H1 (cell line): ENCODE measurements around the gene SLC6A17. TPM values are rescaled to one million over a fixed set of nuclear protein-coding genes. Genes with fewer than 3 reads are reported as not detected.

Experiments
- CEBPB ChIP-seq: IDR thresholded peaks from 2 replicates; pipeline ENCODE4 v1.6.1; 2012; ENCODE audit warnings: low read depth, low read length
- CHD1 ChIP-seq: IDR thresholded peaks from 2 replicates; pipeline ENCODE4 v1.6.1; 2012; ENCODE audit warnings: low read depth, low read length, improper control_type of control experiment
- CHD2 ChIP-seq: IDR thresholded peaks from 2 replicates; pipeline ENCODE4 v1.6.1; 2012; ENCODE audit warnings: low read length, improper control_type of control experiment
- KDM5A ChIP-seq: fragments of 200-600 bp; IDR thresholded peaks from 2 replicates; pipeline ENCODE4 v1.7.1; 2012; ENCODE audit warnings: mild to moderate bottlenecking, low read length, inconsistent platforms, mixed read lengths
- NANOG ChIP-seq: IDR thresholded peaks from 2 replicates; pipeline ENCODE4 v1.6.1; 2011; ENCODE audit warnings: low read length, low read depth, mild to moderate bottlenecking, inconsistent platforms; ENCODE audit not compliant: insufficient read depth, poor library complexity, severe bottlenecking
- NRF1 ChIP-seq: IDR thresholded peaks from 2 replicates; pipeline ENCODE4 v1.6.1; 2011; ENCODE audit warnings: mild to moderate bottlenecking, low read depth, low read length, improper control_type of control experiment
- POLR2AphosphoS5 ChIP-seq: IDR thresholded peaks from 2 replicates; pipeline ENCODE4 v1.6.1; 2011; ENCODE audit warnings: low read depth, low read length
- POU5F1 ChIP-seq: IDR thresholded peaks from 2 replicates; pipeline ENCODE4 v1.6.1; 2011; ENCODE audit warnings: low read depth, mild to moderate bottlenecking, low read length, moderate library complexity
- RAD21 ChIP-seq, 2 experiments: IDR thresholded peaks in 1 of 2; conservative IDR thresholded peaks in 1 of 2; 2 replicates each; pipeline ENCODE4 v1.6.1; 2011; ENCODE audit warnings: low read depth in 2 of 2, low read length in 2 of 2, improper control_type of control experiment in 1 of 2, inconsistent platforms in 1 of 2, mild to moderate bottlenecking in 1 of 2, moderate library complexity in 1 of 2
- SRF ChIP-seq: IDR thresholded peaks from 2 replicates; pipeline ENCODE4 v1.6.1; 2011; ENCODE audit warnings: mild to moderate bottlenecking, low read depth, low read length, moderate library complexity
- TAF7 ChIP-seq: optimal IDR thresholded peaks from 2 replicates; pipeline ENCODE3; 2011; ENCODE audit warnings: low read depth, mild to moderate bottlenecking, inconsistent platforms, low read length, moderate library complexity, borderline replicate concordance
- ZNF274 ChIP-seq: IDR thresholded peaks from 2 replicates; pipeline ENCODE4 v1.7.0; 2012; ENCODE audit warnings: low read length, borderline replicate concordance; ENCODE audit errors: extremely low read depth
- polyA plus RNA-seq, 7 experiments: library from polyadenylated mRNA; depleted of rRNA in 3 of 7; stranded (reverse) in 5 of 7; unstranded in 2 of 7; fragments of >200 nt in 5 of 7; fragments of 200-250 nt in 2 of 7; gene quantifications; 1 replicate in 5 of 7; 2 replicates in 1 of 7; 4 replicates in 1 of 7; pipeline versions ENCODE4 v1.2.1 to v1.2.3, GENCODE V29; 2011 to 2013; ENCODE audit warnings: missing spikeins in 2 of 7, mixed read lengths in 2 of 7
- total RNA-seq: library from RNA; stranded (reverse); fragmentation: NEBNext Ultra II Directional; extraction: Animal tissue kit (Norgen Biotek cat#: 25700); gene quantifications from 2 replicates; pipeline ENCODE4 v1.2.1, GENCODE V29; 2021
- TF ChIP-seq, protein P1 (sequence below): fragments of 300-600 bp; sonication (generic); IDR thresholded peaks from 2 replicates; pipeline ENCODE4 v1.7.1; 2012; ENCODE audit warnings: low read length, moderate library complexity, mild to moderate bottlenecking, inconsistent platforms; ENCODE audit not compliant: insufficient replicate concordance

Gene SLC6A17
- total and polyA plus RNA-seq, 2 of the 8 experiments (the other 6 are each of a cell fraction or from before 2014, with no cell fraction given): 0.15 to 0.28 TPM

DNA sequence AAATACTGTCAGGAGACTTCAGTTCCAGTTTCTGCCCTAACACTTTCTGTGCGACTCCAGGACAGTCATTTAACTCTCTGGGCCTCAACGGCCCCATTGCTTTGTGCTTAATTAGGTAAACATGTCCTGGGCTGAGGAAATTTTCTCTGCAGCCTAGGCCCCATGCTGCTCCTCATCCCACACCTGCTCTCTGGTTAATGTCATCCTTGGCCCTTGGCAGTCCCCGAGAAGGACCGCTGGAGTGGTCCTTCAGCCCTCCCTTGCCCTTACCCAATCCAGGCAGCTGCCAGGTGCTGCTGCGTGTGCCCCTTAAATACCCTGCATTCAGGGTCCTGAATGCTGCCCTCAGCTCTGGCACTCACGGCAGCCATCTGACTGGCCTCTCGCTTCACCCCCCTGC lies 19.3 kb upstream of the SLC6A17 start (continued):
- TF ChIP-seq, protein P1, sequence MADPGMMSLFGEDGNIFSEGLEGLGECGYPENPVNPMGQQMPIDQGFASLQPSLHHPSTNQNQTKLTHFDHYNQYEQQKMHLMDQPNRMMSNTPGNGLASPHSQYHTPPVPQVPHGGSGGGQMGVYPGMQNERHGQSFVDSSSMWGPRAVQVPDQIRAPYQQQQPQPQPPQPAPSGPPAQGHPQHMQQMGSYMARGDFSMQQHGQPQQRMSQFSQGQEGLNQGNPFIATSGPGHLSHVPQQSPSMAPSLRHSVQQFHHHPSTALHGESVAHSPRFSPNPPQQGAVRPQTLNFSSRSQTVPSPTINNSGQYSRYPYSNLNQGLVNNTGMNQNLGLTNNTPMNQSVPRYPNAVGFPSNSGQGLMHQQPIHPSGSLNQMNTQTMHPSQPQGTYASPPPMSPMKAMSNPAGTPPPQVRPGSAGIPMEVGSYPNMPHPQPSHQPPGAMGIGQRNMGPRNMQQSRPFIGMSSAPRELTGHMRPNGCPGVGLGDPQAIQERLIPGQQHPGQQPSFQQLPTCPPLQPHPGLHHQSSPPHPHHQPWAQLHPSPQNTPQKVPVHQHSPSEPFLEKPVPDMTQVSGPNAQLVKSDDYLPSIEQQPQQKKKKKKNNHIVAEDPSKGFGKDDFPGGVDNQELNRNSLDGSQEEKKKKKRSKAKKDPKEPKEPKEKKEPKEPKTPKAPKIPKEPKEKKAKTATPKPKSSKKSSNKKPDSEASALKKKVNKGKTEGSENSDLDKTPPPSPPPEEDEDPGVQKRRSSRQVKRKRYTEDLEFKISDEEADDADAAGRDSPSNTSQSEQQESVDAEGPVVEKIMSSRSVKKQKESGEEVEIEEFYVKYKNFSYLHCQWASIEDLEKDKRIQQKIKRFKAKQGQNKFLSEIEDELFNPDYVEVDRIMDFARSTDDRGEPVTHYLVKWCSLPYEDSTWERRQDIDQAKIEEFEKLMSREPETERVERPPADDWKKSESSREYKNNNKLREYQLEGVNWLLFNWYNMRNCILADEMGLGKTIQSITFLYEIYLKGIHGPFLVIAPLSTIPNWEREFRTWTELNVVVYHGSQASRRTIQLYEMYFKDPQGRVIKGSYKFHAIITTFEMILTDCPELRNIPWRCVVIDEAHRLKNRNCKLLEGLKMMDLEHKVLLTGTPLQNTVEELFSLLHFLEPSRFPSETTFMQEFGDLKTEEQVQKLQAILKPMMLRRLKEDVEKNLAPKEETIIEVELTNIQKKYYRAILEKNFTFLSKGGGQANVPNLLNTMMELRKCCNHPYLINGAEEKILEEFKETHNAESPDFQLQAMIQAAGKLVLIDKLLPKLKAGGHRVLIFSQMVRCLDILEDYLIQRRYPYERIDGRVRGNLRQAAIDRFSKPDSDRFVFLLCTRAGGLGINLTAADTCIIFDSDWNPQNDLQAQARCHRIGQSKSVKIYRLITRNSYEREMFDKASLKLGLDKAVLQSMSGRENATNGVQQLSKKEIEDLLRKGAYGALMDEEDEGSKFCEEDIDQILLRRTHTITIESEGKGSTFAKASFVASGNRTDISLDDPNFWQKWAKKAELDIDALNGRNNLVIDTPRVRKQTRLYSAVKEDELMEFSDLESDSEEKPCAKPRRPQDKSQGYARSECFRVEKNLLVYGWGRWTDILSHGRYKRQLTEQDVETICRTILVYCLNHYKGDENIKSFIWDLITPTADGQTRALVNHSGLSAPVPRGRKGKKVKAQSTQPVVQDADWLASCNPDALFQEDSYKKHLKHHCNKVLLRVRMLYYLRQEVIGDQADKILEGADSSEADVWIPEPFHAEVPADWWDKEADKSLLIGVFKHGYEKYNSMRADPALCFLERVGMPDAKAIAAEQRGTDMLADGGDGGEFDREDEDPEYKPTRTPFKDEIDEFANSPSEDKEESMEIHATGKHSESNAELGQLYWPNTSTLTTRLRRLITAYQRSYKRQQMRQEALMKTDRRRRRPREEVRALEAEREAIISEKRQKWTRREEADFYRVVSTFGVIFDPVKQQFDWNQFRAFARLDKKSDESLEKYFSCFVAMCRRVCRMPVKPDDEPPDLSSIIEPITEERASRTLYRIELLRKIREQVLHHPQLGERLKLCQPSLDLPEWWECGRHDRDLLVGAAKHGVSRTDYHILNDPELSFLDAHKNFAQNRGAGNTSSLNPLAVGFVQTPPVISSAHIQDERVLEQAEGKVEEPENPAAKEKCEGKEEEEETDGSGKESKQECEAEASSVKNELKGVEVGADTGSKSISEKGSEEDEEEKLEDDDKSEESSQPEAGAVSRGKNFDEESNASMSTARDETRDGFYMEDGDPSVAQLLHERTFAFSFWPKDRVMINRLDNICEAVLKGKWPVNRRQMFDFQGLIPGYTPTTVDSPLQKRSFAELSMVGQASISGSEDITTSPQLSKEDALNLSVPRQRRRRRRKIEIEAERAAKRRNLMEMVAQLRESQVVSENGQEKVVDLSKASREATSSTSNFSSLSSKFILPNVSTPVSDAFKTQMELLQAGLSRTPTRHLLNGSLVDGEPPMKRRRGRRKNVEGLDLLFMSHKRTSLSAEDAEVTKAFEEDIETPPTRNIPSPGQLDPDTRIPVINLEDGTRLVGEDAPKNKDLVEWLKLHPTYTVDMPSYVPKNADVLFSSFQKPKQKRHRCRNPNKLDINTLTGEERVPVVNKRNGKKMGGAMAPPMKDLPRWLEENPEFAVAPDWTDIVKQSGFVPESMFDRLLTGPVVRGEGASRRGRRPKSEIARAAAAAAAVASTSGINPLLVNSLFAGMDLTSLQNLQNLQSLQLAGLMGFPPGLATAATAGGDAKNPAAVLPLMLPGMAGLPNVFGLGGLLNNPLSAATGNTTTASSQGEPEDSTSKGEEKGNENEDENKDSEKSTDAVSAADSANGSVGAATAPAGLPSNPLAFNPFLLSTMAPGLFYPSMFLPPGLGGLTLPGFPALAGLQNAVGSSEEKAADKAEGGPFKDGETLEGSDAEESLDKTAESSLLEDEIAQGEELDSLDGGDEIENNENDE: no peak
- TF ChIP-seq NRF1: no peak
- no peak for TF ChIP-seq POU5F1
- TF ChIP-seq TAF7: no peak
- TF ChIP-seq ZNF274: no peak
- TF ChIP-seq SRF: no peak
- no peak for TF ChIP-seq KDM5A
- TF ChIP-seq NANOG: no peak
- no peak for TF ChIP-seq RAD21 (IDR thresholded peaks at IDR 0.05 in 1 of 2, conservative IDR thresholded peaks at IDR 0.05 in 1 of 2; ENCODE audit: low read depth in 2 of 2, low read length in 2 of 2)
- no peak for TF ChIP-seq CHD1
- TF ChIP-seq CEBPB: no peak
- TF ChIP-seq CHD2: no peak
- TF ChIP-seq POLR2AphosphoS5: no peak
